ENCODE results near the gene MSMO1. TPM values are rescaled to one million over a fixed set of nuclear protein-coding genes. Genes with fewer than 3 reads are reported as not detected.

The MSMO1 gene
- total and polyA plus RNA-seq, 10 of the 15 experiments (the other 5 are each of a cell fraction or from before 2014, with no cell fraction given), result 63.6 to 168 (median 105) TPM

GRCh38 chr4:165297626-165298025, 29.8 kb upstream of the MSMO1 start:
- BruUV-seq (replicated peaks), result no TSS peak
- RAD21 ChIA-PET (ENCODE audit: unreplicated experiment), result interaction anchor here (1.0 kb wide), 1 partner anchor 9 kb away, joined by 3 read pairs; no protein-coding TSS in a partner anchor
- Histone ChIP-seq H3K9me3 (replicated peaks; ENCODE audit: control insufficient read depth, insufficient read depth, low read length) (no peaks in the 10 kb centered on the region), H3K9ac (ENCODE audit: control insufficient read depth, insufficient read depth, low read length) (no peak overlapping the region), H3K27ac (ENCODE audit: control insufficient read depth, insufficient read depth) (no peak overlapping the region), H3K36me3 (ENCODE audit: control insufficient read depth in 2 of 2, insufficient read depth in 2 of 2, low read length in 1 of 2) (peaks cover 2 to 10% of the 10 kb centered on the region in 2 experiments; a peak in 3 of 4 replicates), H3K4me1 (ENCODE audit: control insufficient read depth, insufficient read depth, low read length) (peaks cover 15% of the 10 kb centered on the region), H3K79me2 (ENCODE audit: control insufficient read depth, insufficient read depth, low read length) (no peaks in the 10 kb centered on the region), H3K27me3 (replicated peaks in 1 of 2; ENCODE audit: control insufficient read depth in 2 of 2, insufficient read depth in 2 of 2, low read length in 1 of 2) (no peaks in the 10 kb centered on the region), H3K4me3 (no peak overlapping the region), H2AFZ (ENCODE audit: control insufficient read depth, low read depth, low read length) (no peak overlapping the region), H3K4me2 (ENCODE audit: control insufficient read depth, insufficient read depth) (no peak overlapping the region), H4K20me1 (ENCODE audit: control insufficient read depth, insufficient read depth) (no peaks in the 10 kb centered on the region)
- ATAC-seq (no peak), DNase-seq (ENCODE audit: low read depth, low spot score) (no peak), FAIRE-seq (no peak)
- CTCF ChIA-PET, result no interaction called here
- POLR2A ChIA-PET, result interaction anchor here (1.3 to 2.0 kb wide), 2 partner anchors 28 to 30 kb away, joined by 3 to 5 read pairs; partner anchors contain the start of gene MSMO1
- in situ Hi-C loops (cut with MboI) (no loop called here), intact Hi-C loops (cut with micrococcal nuclease; ENCODE audit: unreplicated experiment) (no loop called here)
- SMC1A ChIA-PET (ENCODE audit: uncharacterized antibody, unreplicated experiment), result interaction anchor here (0.7 to 1.5 kb wide), 4 partner anchors 12 to 89 kb away, joined by 3 to 4 read pairs (median 3); no protein-coding TSS in a partner anchor
- 94% methylated on average over 8 of the region's 8 CpGs for WGBS (ENCODE audit: insufficient coverage, insufficient replicate concordance, low lambda C conversion rate, missing lambda C conversion rate)
- no peak for TF ChIP-seq USF2 (IDR thresholded peaks at IDR 0.05; ENCODE audit: borderline replicate concordance, low read depth, low read length)
- no peak for TF ChIP-seq NFIC (IDR thresholded peaks at IDR 0.05; ENCODE audit: low read depth, low read length)
- no peak for TF ChIP-seq ZNF274 (IDR thresholded peaks at IDR 0.05; ENCODE audit: insufficient read depth, insufficient read length)
- no peak for TF ChIP-seq MLLT1 (IDR thresholded peaks at IDR 0.05)
- TF ChIP-seq USF1 (IDR thresholded peaks at IDR 0.05; ENCODE audit: borderline replicate concordance, extremely low read length, insufficient read depth, low read depth, low read length), result no peak
- no peak for TF ChIP-seq NRF1 (conservative IDR thresholded peaks at IDR 0.05; ENCODE audit: low read depth, low read length)
- TF ChIP-seq ZBTB4 (CRISPR knock-in tag; IDR thresholded peaks at IDR 0.05), result no peak
- no peak for TF ChIP-seq HSF1 (IDR thresholded peaks at IDR 0.05; ENCODE audit: low read depth, low read length)
- TF ChIP-seq ZBTB11 (CRISPR knock-in tag; IDR thresholded peaks at IDR 0.05), result no peak
- no peak for TF ChIP-seq SMC3 (IDR thresholded peaks at IDR 0.05; ENCODE audit: borderline replicate concordance, low read length)
- TF ChIP-seq MEF2B (IDR thresholded peaks at IDR 0.05; ENCODE audit: partially characterized antibody, poor library complexity, severe bottlenecking), result no peak

All from GM12878 (cell line).